Measurements from ENCODE around the gene XRCC6.

The XRCC6 gene

GRCh38 chr22:41688365-41689211 lies 67.5 kb downstream of the XRCC6 start, which contains the start of gene SNU13:
Gene SNU13, minus strand, starts transcription at chr22:41688867. Its CDS starts 71 bp downstream, at chr22:41688796.
- DNase-seq = peak; percentile 71

- no peak for DNase-seq
These were observed 69.4 kb downstream of the XRCC6 start for GRCh38 chr22:41690476-41690875.

GRCh38 chr22:41695211-41695610 lies 74.1 kb downstream of the XRCC6 start:
- DNase-seq = no peak

- no peak for DNase-seq
These were observed 75.6 kb downstream of the XRCC6 start for GRCh38 chr22:41696703-41697102.

GRCh38 chr22:41697126-41697775 lies 76.2 kb downstream of the XRCC6 start:
- DNase-seq = peak; percentile 54

GRCh38 chr22:41699264-41700107 lies 78.4 kb downstream of the XRCC6 start, which contains the start of gene MEI1:
Gene MEI1, plus strand, starts transcription at chr22:41699503. Its CDS starts 36 bp downstream, at chr22:41699539.
- DNase-seq = no peak

- no peak for DNase-seq
These were observed 78.9 kb downstream of the XRCC6 start for GRCh38 chr22:41700108-41700364.

- no peak for DNase-seq
These were observed 81.7 kb downstream of the XRCC6 start for GRCh38 chr22:41702763-41703162.

GRCh38 chr22:41709341-41709740 lies 88.2 kb downstream of the XRCC6 start:
- no peak for DNase-seq

- DNase-seq = no peak
These were observed 91.9 kb downstream of the XRCC6 start for GRCh38 chr22:41713004-41713403.
